ENCODE measurements around the gene HOXC5. TPM values are rescaled to one million over a fixed set of nuclear protein-coding genes. Genes with fewer than 3 reads are reported as not detected.

The HOXC5 gene
- total and polyA plus RNA-seq, 8 donors = 0.25 to 1.3 TPM; not detected in 6

GRCh38 chr12:54029529-54030441, 3.1 kb upstream of the HOXC5 start:
- intact Hi-C loops (cut with DNase I; ENCODE audit: low total_unique reads) = loop anchor here (5.0 kb wide), 1 partner anchor 163 kb away; no protein-coding TSS in a partner anchor
- TF ChIP-seq EP300 (IDR thresholded peaks at IDR 0.05) (no peak), POLR2AphosphoS5 (IDR thresholded peaks at IDR 0.05) (no peak), POLR2A (IDR thresholded peaks at IDR 0.05) (no peak)
- TF ChIP-seq, protein P1, sequence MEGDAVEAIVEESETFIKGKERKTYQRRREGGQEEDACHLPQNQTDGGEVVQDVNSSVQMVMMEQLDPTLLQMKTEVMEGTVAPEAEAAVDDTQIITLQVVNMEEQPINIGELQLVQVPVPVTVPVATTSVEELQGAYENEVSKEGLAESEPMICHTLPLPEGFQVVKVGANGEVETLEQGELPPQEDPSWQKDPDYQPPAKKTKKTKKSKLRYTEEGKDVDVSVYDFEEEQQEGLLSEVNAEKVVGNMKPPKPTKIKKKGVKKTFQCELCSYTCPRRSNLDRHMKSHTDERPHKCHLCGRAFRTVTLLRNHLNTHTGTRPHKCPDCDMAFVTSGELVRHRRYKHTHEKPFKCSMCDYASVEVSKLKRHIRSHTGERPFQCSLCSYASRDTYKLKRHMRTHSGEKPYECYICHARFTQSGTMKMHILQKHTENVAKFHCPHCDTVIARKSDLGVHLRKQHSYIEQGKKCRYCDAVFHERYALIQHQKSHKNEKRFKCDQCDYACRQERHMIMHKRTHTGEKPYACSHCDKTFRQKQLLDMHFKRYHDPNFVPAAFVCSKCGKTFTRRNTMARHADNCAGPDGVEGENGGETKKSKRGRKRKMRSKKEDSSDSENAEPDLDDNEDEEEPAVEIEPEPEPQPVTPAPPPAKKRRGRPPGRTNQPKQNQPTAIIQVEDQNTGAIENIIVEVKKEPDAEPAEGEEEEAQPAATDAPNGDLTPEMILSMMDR (IDR thresholded peaks at IDR 0.05) = no peak
- WGBS, 5 donors = 34 to 48% (median 40%) methylated on average over 45 to 53 of the region's 53 CpGs
- Histone ChIP-seq H3K27me3 (peaks cover 3 to 100% (median 90%) of the 10 kb centered on the region in 3 donors), H3K9me3 (no peaks in the 10 kb centered on the region), H3K36me3 (no peaks in the 10 kb centered on the region), H3K4me3 (peak overlapping the region in 2 of 4 donors; percentile 31 to 35), H3K4me1 (peaks cover 6 to 48% (median 30%) of the 10 kb centered on the region in 4 donors), H3K27ac (peak overlapping the region in 1 of 5 donors; percentile 82)
- DNase-seq = no peak

- Histone ChIP-seq H3K36me3 (no peaks in the 10 kb centered on the region), H3K4me3 (peak overlapping the region in 2 of 4 donors; percentile 6 to 35), H3K9me3 (no peaks in the 10 kb centered on the region), H3K4me1 (peaks cover 6 to 53% (median 31%) of the 10 kb centered on the region in 4 donors), H3K27me3 (peaks cover 3 to 100% (median 89%) of the 10 kb centered on the region in 3 donors), H3K27ac (peak overlapping the region in 2 of 5 donors; percentile 41 to 82)
- WGBS, 5 donors = 43 to 72% (median 57%) methylated on average over 7 of the region's 7 CpGs
- intact Hi-C loops (cut with DNase I; ENCODE audit: low total_unique reads) = no loop called here
- TF ChIP-seq POLR2A (IDR thresholded peaks at IDR 0.05) = no peak
- TF ChIP-seq EP300 (IDR thresholded peaks at IDR 0.05) = no peak
- TF ChIP-seq, protein P1 (IDR thresholded peaks at IDR 0.05) = no peak
- TF ChIP-seq POLR2AphosphoS5 (IDR thresholded peaks at IDR 0.05) = no peak
- DNase-seq = no peak
Observed at GRCh38 chr12:54030442-54030801, 2.4 kb upstream of the HOXC5 start.

GRCh38 chr12:54030889-54031471, 1.9 kb upstream of the HOXC5 start:
- Histone ChIP-seq H3K4me1 (peaks cover 6 to 53% (median 31%) of the 10 kb centered on the region in 4 donors), H3K27me3 (peaks cover 3 to 100% (median 85%) of the 10 kb centered on the region in 3 donors), H3K9me3 (no peaks in the 10 kb centered on the region), H3K27ac (peak overlapping the region in 3 of 5 donors; percentile 2 to 82 (median 41)), H3K36me3 (no peaks in the 10 kb centered on the region), H3K4me3 (peak overlapping the region in 3 of 4 donors; percentile 6 to 27 (median 15))
- intact Hi-C loops (cut with DNase I; ENCODE audit: low total_unique reads) = no loop called here
- DNase-seq = peak in 1 of 2 donors; percentile 72
- WGBS, 5 donors = 36 to 53% (median 38%) methylated on average over 36 to 46 of the region's 46 CpGs
- TF ChIP-seq EP300 (IDR thresholded peaks at IDR 0.05) = no peak
- TF ChIP-seq, protein P1 (IDR thresholded peaks at IDR 0.05) = no peak
- no peak for TF ChIP-seq POLR2AphosphoS5 (IDR thresholded peaks at IDR 0.05)
- TF ChIP-seq POLR2A (IDR thresholded peaks at IDR 0.05) = no peak

DNA sequence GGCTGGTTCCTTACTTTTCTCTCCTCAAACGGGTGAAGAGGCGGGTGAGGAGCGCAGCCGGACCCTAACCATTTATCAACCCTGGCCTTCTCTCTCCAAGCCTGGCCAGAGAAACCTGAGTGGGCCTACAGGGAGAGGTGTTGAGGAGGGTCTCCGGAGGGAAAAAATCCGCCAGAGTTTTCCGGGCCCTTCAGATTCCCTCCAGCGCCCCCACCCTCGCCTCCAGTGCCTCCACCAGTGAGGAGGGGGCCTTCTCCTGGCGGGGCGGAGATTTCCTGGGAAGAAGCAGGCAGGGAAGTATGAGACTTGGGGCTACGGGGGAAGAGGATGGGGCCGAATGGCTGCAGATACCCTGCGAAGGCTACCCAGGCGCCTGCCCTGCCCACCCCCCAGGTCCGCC, 1.4 kb upstream of the HOXC5 start:
- Histone ChIP-seq H3K36me3 (no peaks in the 10 kb centered on the region), H3K27me3 (peaks cover 0 to 100% (median 80%) of the 10 kb centered on the region in 3 donors), H3K9me3 (no peaks in the 10 kb centered on the region), H3K4me1 (peaks cover 6 to 56% (median 31%) of the 10 kb centered on the region in 4 donors), H3K4me3 (peak overlapping the region in 2 of 4 donors; percentile 15 to 27), H3K27ac (peak overlapping the region in 3 of 5 donors; percentile 2 to 82 (median 41))
- no peak for DNase-seq
- TF ChIP-seq POLR2AphosphoS5 (IDR thresholded peaks at IDR 0.05) (no peak), POLR2A (IDR thresholded peaks at IDR 0.05) (no peak), EP300 (IDR thresholded peaks at IDR 0.05) (no peak)
- TF ChIP-seq, protein P1 (IDR thresholded peaks at IDR 0.05) = no peak
- WGBS, 5 donors = 65 to 78% (median 69%) methylated on average over 15 to 16 of the region's 16 CpGs
- intact Hi-C loops (cut with DNase I; ENCODE audit: low total_unique reads) = no loop called here
